ENCODE data around the gene NRSN2. TPM values are rescaled to one million over a fixed set of nuclear protein-coding genes. Genes with fewer than 3 reads are reported as not detected.
A peak's percentile ranks its signal among the peaks of the same experiment; 100 is the strongest.
"Not testable (repeated sequence)": the region's sequence is repeated elsewhere in the genome, so short reads cannot be mapped to it uniquely, and the experiment has no call there.

The NRSN2 gene
- total and polyA plus RNA-seq, 7 experiments from 2014 or later = 0.24 to 2.1 (median 1.3) TPM

GRCh38 chr20:356154-356553 lies 9.2 kb downstream of the NRSN2 start:
- H3K9me3 Mint-ChIP-seq; H3K4me1 ChIP-seq (ENCODE audit: control insufficient read depth in 2 of 2, insufficient read depth in 2 of 2, low read length in 2 of 2); H3K36me3 ChIP-seq (ENCODE audit: control insufficient read depth in 2 of 3, insufficient read depth in 3 of 3, low read length in 3 of 3); H3K9me3 ChIP-seq (ENCODE audit: control insufficient read depth in 2 of 3, low read length in 3 of 3); DNase-seq; H3K27me3 Mint-ChIP-seq; H3K4me3 ChIP-seq (ENCODE audit: low read length); intact Hi-C loops (cut with micrococcal nuclease); H3K36me3 Mint-ChIP-seq; H3K27me3 ChIP-seq (ENCODE audit: control insufficient read depth in 2 of 2, insufficient read depth in 2 of 2, low read length in 2 of 2); H3K4me3 Mint-ChIP-seq; H3K27ac Mint-ChIP-seq; POLR2A ChIA-PET; H3K27ac ChIP-seq (ENCODE audit: low read depth, low read length); ATAC-seq: not testable (repeated sequence)
- peaks cover 0 to 13% (median 5%) of the 10 kb centered on the region in 7 donors for H3K4me1 Mint-ChIP-seq
- CTCF ChIA-PET = interaction anchor here (0.7 to 4.5 kb wide), 4 partner anchors 51 to 151 kb away, joined by 3 to 74 read pairs (median 10); no protein-coding TSS in a partner anchor

GRCh38 chr20:356745-357144 lies 9.8 kb downstream of the NRSN2 start:
- ATAC-seq (no peak), DNase-seq (no peak)
- intact Hi-C loops (cut with micrococcal nuclease) = no loop called here
- Mint-ChIP-seq H3K9me3 (peaks cover 0 to 1% (median 0%) of the 10 kb centered on the region in 11 donors), H3K27me3 (peaks cover 0 to 4% (median 0%) of the 10 kb centered on the region in 5 donors), H3K27ac (peak overlapping the region in 1 of 9 donors; percentile 24), H3K4me3 (no peak overlapping the region), H3K36me3 (no peaks in the 10 kb centered on the region), H3K4me1 (peaks cover 0 to 11% (median 4%) of the 10 kb centered on the region in 7 donors)
- Histone ChIP-seq H3K27me3 (ENCODE audit: control insufficient read depth in 2 of 2, insufficient read depth in 2 of 2, low read length in 2 of 2) (no peaks in the 10 kb centered on the region), H3K4me1 (ENCODE audit: control insufficient read depth in 2 of 2, insufficient read depth in 2 of 2, low read length in 2 of 2) (peaks cover 0 to 3% of the 10 kb centered on the region in 2 donors), H3K27ac (ENCODE audit: low read depth, low read length) (no peak overlapping the region), H3K36me3 (ENCODE audit: control insufficient read depth in 2 of 3, insufficient read depth in 3 of 3, low read length in 3 of 3) (peaks cover 0 to 3% (median 0%) of the 10 kb centered on the region in 3 experiments), H3K4me3 (ENCODE audit: low read length) (no peak overlapping the region), H3K9me3 (ENCODE audit: control insufficient read depth in 2 of 3, low read length in 3 of 3) (no peaks in the 10 kb centered on the region)
- ChIA-PET CTCF (interaction anchor here (0.7 to 3.2 kb wide), 2 partner anchors 74 to 150 kb away, joined by 5 to 15 read pairs; no protein-coding TSS in a partner anchor), POLR2A (no interaction called here)

- DNase-seq (no peak), ATAC-seq (no peak)
- no peaks in the 10 kb centered on the region for H3K27me3 Mint-ChIP-seq
- CTCF ChIA-PET = no interaction called here
- intact Hi-C loops (cut with micrococcal nuclease) = no loop called here
- Histone ChIP-seq H3K4me3 (ENCODE audit: low read length) (no peak overlapping the region), H3K27ac (ENCODE audit: low read depth, low read length) (no peak overlapping the region), H3K27me3 (ENCODE audit: control insufficient read depth in 2 of 2, insufficient read depth in 2 of 2, low read length in 2 of 2) (no peaks in the 10 kb centered on the region), H3K9me3 (ENCODE audit: control insufficient read depth in 2 of 3, low read length in 3 of 3) (no peaks in the 10 kb centered on the region), H3K36me3 (ENCODE audit: control insufficient read depth in 2 of 3, insufficient read depth in 3 of 3, low read length in 3 of 3) (peaks cover 0 to 3% (median 0%) of the 10 kb centered on the region in 3 experiments), H3K4me1 (ENCODE audit: control insufficient read depth in 2 of 2, insufficient read depth in 2 of 2, low read length in 2 of 2) (peaks cover 0 to 3% of the 10 kb centered on the region in 2 donors)
- POLR2A ChIA-PET = no interaction called here
- H3K36me3 Mint-ChIP-seq = no peaks in the 10 kb centered on the region
- no peak overlapping the region for H3K27ac Mint-ChIP-seq
- H3K4me1 Mint-ChIP-seq = peaks cover 7 to 18% (median 9%) of the 10 kb centered on the region in 7 donors
- no peak overlapping the region for H3K4me3 Mint-ChIP-seq
- no peaks in the 10 kb centered on the region for H3K9me3 Mint-ChIP-seq
These were observed 12.1 kb downstream of the NRSN2 start for GRCh38 chr20:358891-359555.

- Mint-ChIP-seq H3K27me3 (no peaks in the 10 kb centered on the region), H3K36me3 (no peaks in the 10 kb centered on the region), H3K4me1 (peaks cover 18 to 34% (median 31%) of the 10 kb centered on the region in 7 donors), H3K4me3 (no peak overlapping the region), H3K27ac (no peak overlapping the region), H3K9me3 (no peaks in the 10 kb centered on the region)
- no peaks in the 10 kb centered on the region for H3K9me3 ChIP-seq (ENCODE audit: control insufficient read depth in 2 of 3, low read length in 3 of 3)
- ChIA-PET CTCF (interaction anchor here (0.6 to 0.9 kb wide), 2 partner anchors 31 to 115 kb away, joined by 3 to 4 read pairs; no protein-coding TSS in a partner anchor), POLR2A (no interaction called here)
- H3K27me3 ChIP-seq (ENCODE audit: control insufficient read depth in 2 of 2, insufficient read depth in 2 of 2, low read length in 2 of 2) = no peaks in the 10 kb centered on the region
- no peak for DNase-seq
- no peak overlapping the region for H3K4me3 ChIP-seq (ENCODE audit: low read length)
- no peaks in the 10 kb centered on the region for H3K36me3 ChIP-seq (ENCODE audit: control insufficient read depth in 2 of 3, insufficient read depth in 3 of 3, low read length in 3 of 3)
- intact Hi-C loops (cut with micrococcal nuclease) = no loop called here
- H3K27ac ChIP-seq (ENCODE audit: low read depth, low read length) = no peak overlapping the region
- no peak for ATAC-seq
- H3K4me1 ChIP-seq (ENCODE audit: control insufficient read depth in 2 of 2, insufficient read depth in 2 of 2, low read length in 2 of 2) = peaks cover 0 to 19% of the 10 kb centered on the region in 2 donors
These were observed 14.7 kb downstream of the NRSN2 start for GRCh38 chr20:361561-361960.

GRCh38 chr20:362271-363254 lies 15.7 kb downstream of the NRSN2 start:
- H3K27ac ChIP-seq (ENCODE audit: low read depth, low read length) = no peak overlapping the region
- no peak overlapping the region for H3K4me3 ChIP-seq (ENCODE audit: low read length)
- ChIA-PET POLR2A (no interaction called here), CTCF (interaction anchor here (0.9 kb wide), 1 partner anchor 114 kb away, joined by 3 read pairs; no protein-coding TSS in a partner anchor)
- Mint-ChIP-seq H3K4me1 (peaks cover 18 to 41% (median 39%) of the 10 kb centered on the region in 7 donors), H3K36me3 (no peaks in the 10 kb centered on the region), H3K27me3 (no peaks in the 10 kb centered on the region), H3K27ac (peak overlapping the region in 5 of 9 donors; percentile 4 to 78 (median 23)), H3K9me3 (no peaks in the 10 kb centered on the region), H3K4me3 (no peak overlapping the region)
- intact Hi-C loops (cut with micrococcal nuclease) = no loop called here
- H3K9me3 ChIP-seq (ENCODE audit: control insufficient read depth in 2 of 3, low read length in 3 of 3) = no peaks in the 10 kb centered on the region
- H3K4me1 ChIP-seq (ENCODE audit: control insufficient read depth in 2 of 2, insufficient read depth in 2 of 2, low read length in 2 of 2) = peaks cover 0 to 20% of the 10 kb centered on the region in 2 donors
- no peaks in the 10 kb centered on the region for H3K36me3 ChIP-seq (ENCODE audit: control insufficient read depth in 2 of 3, insufficient read depth in 3 of 3, low read length in 3 of 3)
- DNase-seq = peak in 1 of 9 donors; percentile 20
- ATAC-seq = peak; percentile 49
- H3K27me3 ChIP-seq (ENCODE audit: control insufficient read depth in 2 of 2, insufficient read depth in 2 of 2, low read length in 2 of 2) = no peaks in the 10 kb centered on the region

GRCh38 chr20:363319-364078 lies 16.6 kb downstream of the NRSN2 start:
- Mint-ChIP-seq H3K4me3 (no peak overlapping the region), H3K27me3 (no peaks in the 10 kb centered on the region), H3K4me1 (peaks cover 19 to 48% (median 43%) of the 10 kb centered on the region in 7 donors), H3K9me3 (no peaks in the 10 kb centered on the region), H3K27ac (peak overlapping the region in 4 of 9 donors; percentile 34 to 96 (median 66)), H3K36me3 (no peaks in the 10 kb centered on the region)
- H3K27ac ChIP-seq (ENCODE audit: low read depth, low read length) = no peak overlapping the region
- POLR2A ChIA-PET = interaction anchor here (0.8 kb wide), 1 partner anchor 44 kb away, joined by 5 read pairs; no protein-coding TSS in a partner anchor
- no peaks in the 10 kb centered on the region for H3K27me3 ChIP-seq (ENCODE audit: control insufficient read depth in 2 of 2, insufficient read depth in 2 of 2, low read length in 2 of 2)
- CTCF ChIA-PET = no interaction called here
- no peak overlapping the region for H3K4me3 ChIP-seq (ENCODE audit: low read length)
- ATAC-seq = peak; percentile 36
- peaks cover 0 to 20% of the 10 kb centered on the region in 2 donors for H3K4me1 ChIP-seq (ENCODE audit: control insufficient read depth in 2 of 2, insufficient read depth in 2 of 2, low read length in 2 of 2)
- H3K36me3 ChIP-seq (ENCODE audit: control insufficient read depth in 2 of 3, insufficient read depth in 3 of 3, low read length in 3 of 3) = no peaks in the 10 kb centered on the region
- H3K9me3 ChIP-seq (ENCODE audit: control insufficient read depth in 2 of 3, low read length in 3 of 3) = no peaks in the 10 kb centered on the region
- no peak for DNase-seq
- intact Hi-C loops (cut with micrococcal nuclease) = no loop called here

Measured in naive thymus-derived CD4-positive, alpha-beta T cell (primary cell).